ENCODE data around the gene PPP6R3. TPM values are rescaled to one million over a fixed set of nuclear protein-coding genes. Genes with fewer than 3 reads are reported as not detected.

The PPP6R3 gene
- total and polyA plus RNA-seq, 8 donors: 84.6 to 130 (median 109) TPM

GRCh38 chr11:68549789-68550484 lies 89.4 kb downstream of the PPP6R3 start:
- no peak overlapping the region for H3K4me3 ChIP-seq
- peak overlapping the region; percentile 20 to 72 for H3K27ac ChIP-seq
- H3K9me3 ChIP-seq: no peaks in the 10 kb centered on the region
- DNase-seq (no peak), ATAC-seq (no peak)
- H3K27me3 ChIP-seq: no peaks in the 10 kb centered on the region
- peaks cover 19 to 62% of the 10 kb centered on the region in 2 donors for H3K4me1 ChIP-seq
- TF ChIP-seq, protein P1, sequence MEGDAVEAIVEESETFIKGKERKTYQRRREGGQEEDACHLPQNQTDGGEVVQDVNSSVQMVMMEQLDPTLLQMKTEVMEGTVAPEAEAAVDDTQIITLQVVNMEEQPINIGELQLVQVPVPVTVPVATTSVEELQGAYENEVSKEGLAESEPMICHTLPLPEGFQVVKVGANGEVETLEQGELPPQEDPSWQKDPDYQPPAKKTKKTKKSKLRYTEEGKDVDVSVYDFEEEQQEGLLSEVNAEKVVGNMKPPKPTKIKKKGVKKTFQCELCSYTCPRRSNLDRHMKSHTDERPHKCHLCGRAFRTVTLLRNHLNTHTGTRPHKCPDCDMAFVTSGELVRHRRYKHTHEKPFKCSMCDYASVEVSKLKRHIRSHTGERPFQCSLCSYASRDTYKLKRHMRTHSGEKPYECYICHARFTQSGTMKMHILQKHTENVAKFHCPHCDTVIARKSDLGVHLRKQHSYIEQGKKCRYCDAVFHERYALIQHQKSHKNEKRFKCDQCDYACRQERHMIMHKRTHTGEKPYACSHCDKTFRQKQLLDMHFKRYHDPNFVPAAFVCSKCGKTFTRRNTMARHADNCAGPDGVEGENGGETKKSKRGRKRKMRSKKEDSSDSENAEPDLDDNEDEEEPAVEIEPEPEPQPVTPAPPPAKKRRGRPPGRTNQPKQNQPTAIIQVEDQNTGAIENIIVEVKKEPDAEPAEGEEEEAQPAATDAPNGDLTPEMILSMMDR (IDR thresholded peaks at IDR 0.05): no peak
- intact Hi-C loops (cut with DNase I): no loop called here
- H3K36me3 ChIP-seq: peaks cover 0 to 58% of the 10 kb centered on the region in 2 donors

GRCh38 chr11:68550485-68550817 lies 89.9 kb downstream of the PPP6R3 start:
- intact Hi-C loops (cut with DNase I): no loop called here
- DNase-seq (no peak), ATAC-seq (peak; percentile 20)
- peaks cover 19 to 62% of the 10 kb centered on the region in 2 donors for H3K4me1 ChIP-seq
- peak overlapping the region; percentile 20 to 72 for H3K27ac ChIP-seq
- TF ChIP-seq, protein P1 (IDR thresholded peaks at IDR 0.05): no peak
- peaks cover 0 to 57% of the 10 kb centered on the region in 2 donors for H3K36me3 ChIP-seq
- no peak overlapping the region for H3K4me3 ChIP-seq
- no peaks in the 10 kb centered on the region for H3K9me3 ChIP-seq
- no peaks in the 10 kb centered on the region for H3K27me3 ChIP-seq

- no peaks in the 10 kb centered on the region for H3K9me3 ChIP-seq
- intact Hi-C loops (cut with DNase I): no loop called here
- H3K27me3 ChIP-seq: no peaks in the 10 kb centered on the region
- H3K36me3 ChIP-seq: peaks cover 0 to 59% of the 10 kb centered on the region in 2 donors
- no peak for DNase-seq
- peak overlapping the region in 1 of 2 donors; percentile 72 for H3K27ac ChIP-seq
- no peak for ATAC-seq
- TF ChIP-seq, protein P1 (IDR thresholded peaks at IDR 0.05): no peak
- H3K4me1 ChIP-seq: peaks cover 19 to 54% of the 10 kb centered on the region in 2 donors
- H3K4me3 ChIP-seq: no peak overlapping the region
Measured at GRCh38 chr11:68551223-68551622, 90.7 kb downstream of the PPP6R3 start.

- no peak overlapping the region for H3K4me3 ChIP-seq
- ATAC-seq (no peak), DNase-seq (no peak)
- H3K4me1 ChIP-seq: peaks cover 19 to 48% of the 10 kb centered on the region in 2 donors
- H3K27ac ChIP-seq: peak overlapping the region in 1 of 2 donors; percentile 72
- intact Hi-C loops (cut with DNase I): no loop called here
- H3K9me3 ChIP-seq: no peaks in the 10 kb centered on the region
- no peaks in the 10 kb centered on the region for H3K27me3 ChIP-seq
- TF ChIP-seq, protein P1 (IDR thresholded peaks at IDR 0.05): no peak
- H3K36me3 ChIP-seq: peaks cover 0 to 60% of the 10 kb centered on the region in 2 donors
Measured at GRCh38 chr11:68551777-68552176, 91.2 kb downstream of the PPP6R3 start.

DNA sequence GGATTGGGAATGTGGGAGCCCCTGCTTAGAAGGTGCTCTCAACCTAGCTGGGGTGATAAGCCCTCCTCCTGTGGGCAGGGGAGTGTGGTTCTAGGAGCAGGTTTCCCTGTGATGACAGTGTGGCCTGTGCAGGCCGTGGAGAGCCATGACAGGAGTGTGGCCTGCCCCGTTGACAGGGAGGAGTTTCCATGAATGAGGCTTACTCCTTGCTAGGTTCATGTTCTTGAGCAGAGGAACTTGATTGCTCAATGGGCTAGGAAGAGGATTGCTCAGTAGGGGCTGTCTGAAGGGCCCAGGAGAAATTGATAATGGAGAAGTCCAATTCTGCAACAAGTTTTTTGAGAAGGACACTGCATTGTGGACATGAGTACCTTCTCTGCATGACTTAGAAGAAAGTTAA lies 92.0 kb downstream of the PPP6R3 start:
- Histone ChIP-seq H3K4me1 (peaks cover 19 to 42% of the 10 kb centered on the region in 2 donors), H3K27ac (peak overlapping the region in 1 of 2 donors; percentile 72), H3K36me3 (peaks cover 0 to 61% of the 10 kb centered on the region in 2 donors), H3K9me3 (no peaks in the 10 kb centered on the region), H3K4me3 (no peak overlapping the region), H3K27me3 (no peaks in the 10 kb centered on the region)
- ATAC-seq (peak; percentile 55), DNase-seq (no peak)
- TF ChIP-seq, protein P1 (IDR thresholded peaks at IDR 0.05): no peak
- intact Hi-C loops (cut with DNase I): no loop called here
